Measurements from ENCODE around the gene CCDC197.

GRCh38 chr14:94019329-94019728 lies 22.2 kb downstream of the CCDC197 start:
- TF ChIP-seq CTCF (IDR thresholded peaks at IDR 0.05) (no peak), POLR2A (IDR thresholded peaks at IDR 0.05) (no peak)

Data from uterus (tissue), 2 donors.